GM12878 (cell line): Measurements from ENCODE around the gene CCDC197.

Experiments
- CEBPB ChIP-seq, 2 experiments: fragments of 150-350 bp in 1 of 2; IDR thresholded peaks; 2 replicates each; pipeline ENCODE4 v1.6.1; 2012 to 2014; ENCODE audit warnings: low read depth in 2 of 2, low read length in 2 of 2, borderline replicate concordance in 1 of 2, inconsistent platforms in 1 of 2
- POLR2A ChIP-seq: IDR thresholded peaks from 2 replicates; pipeline ENCODE4 v1.6.1; 2011; ENCODE audit warnings: low read depth, mild to moderate bottlenecking, low read length
- STAT3 ChIP-seq: IDR thresholded peaks from 2 replicates; pipeline ENCODE4 v1.6.1; 2011; ENCODE audit warnings: low read depth, low read length, improper control_type of control experiment

GRCh38 chr14:94037954-94038353 is 40.9 kb downstream of the CCDC197 start:
- TF ChIP-seq POLR2A: no peak
- TF ChIP-seq STAT3: no peak
- TF ChIP-seq CEBPB (IDR thresholded peaks at IDR 0.05; ENCODE audit: borderline replicate concordance in 1 of 2, low read depth in 2 of 2, low read length in 2 of 2): no peak
